B cell (primary cell): Measurements from ENCODE around the gene DDOST. TPM values are rescaled to one million over a fixed set of nuclear protein-coding genes. Genes with fewer than 3 reads are reported as not detected.

Experiments used
- ATAC-seq: fragments of 200-7000 bp; cut with Tn5 transposase; one replicate; pipeline ENCODE4 v1.10.0; 2021; ENCODE audit warnings: low read depth, mild to moderate bottlenecking, moderate number of reproducible peaks, moderate library complexity
- CTCF ChIA-PET: fragments of 350-600 bp; sonication (Branson Sonifier 250); formaldehyde crosslinking; loops from one replicate; lab custom pipeline; 2021; ENCODE audit warnings: antibody characterized with exemption, inconsistent platforms; lab: Charles Lee
- POLR2A ChIA-PET: fragments of 350-600 bp; sonication (Branson Sonifier 250); formaldehyde crosslinking; loops from one replicate; lab custom pipeline; 2021; ENCODE audit warnings: antibody characterized with exemption; lab: Charles Lee
- DNase-seq: peaks from one replicate; pipeline ENCODE4 v3.0.0; 2013
- H2AFZ ChIP-seq: 2 replicates; pipeline ENCODE4 v1.6.1; 2012; ENCODE audit warnings: mild to moderate bottlenecking, low read depth, low read length; ENCODE audit not compliant: insufficient read depth, poor library complexity, severe bottlenecking
- H3K27ac ChIP-seq, 2 donors: 1 replicate in 1 of 2; 2 replicates in 1 of 2; pipeline ENCODE4 v1.5.1; 2012 to 2013; ENCODE audit warnings: low read length in 2 of 2, mild to moderate bottlenecking in 2 of 2, moderate library complexity in 1 of 2
- H3K27me3 ChIP-seq, 4 experiments: fragments of 200-600 bp in 1 of 4; sonication (generic) in 1 of 4; replicated peaks in 1 of 4; 1 replicate in 2 of 4; 2 replicates in 2 of 4; pipeline versions ENCODE4 v1.6.1 to v1.7.0; 2013 to 2016; ENCODE audit warnings: low read length in 3 of 4, mild to moderate bottlenecking in 2 of 4, mixed read lengths in 1 of 4, moderate library complexity in 1 of 4; ENCODE audit not compliant: insufficient read depth in 4 of 4, control insufficient read depth in 3 of 4; ENCODE audit errors: control extremely low read depth in 1 of 4
- H3K36me3 ChIP-seq, 2 experiments: replicated peaks in 1 of 2; 1 replicate in 1 of 2; 2 replicates in 1 of 2; pipeline versions ENCODE4 v1.6.1 to v1.7.1; 2013; ENCODE audit warnings: low read length in 1 of 2; ENCODE audit not compliant: insufficient read depth in 2 of 2, control insufficient read depth in 1 of 2; ENCODE audit errors: control extremely low read depth in 1 of 2, extremely low read depth in 1 of 2
- H3K4me1 ChIP-seq, 2 donors: fragments of 200-600 bp in 1 of 2; sonication (generic) in 1 of 2; 1 replicate in 1 of 2; 2 replicates in 1 of 2; pipeline versions ENCODE4 v1.5.1 to v1.6.1; 2013 to 2017; ENCODE audit warnings: low read length in 2 of 2; ENCODE audit not compliant: control insufficient read depth in 2 of 2, insufficient read depth in 2 of 2
- H3K4me2 ChIP-seq: replicated peaks from 2 replicates; pipeline ENCODE3; 2012; ENCODE audit warnings: mild to moderate bottlenecking, low read depth, low read length; ENCODE audit not compliant: poor library complexity, severe bottlenecking
- H3K4me3 ChIP-seq, 5 experiments: fragments of 200-600 bp in 1 of 5; sonication (generic) in 1 of 5; 1 replicate in 3 of 5; 2 replicates in 2 of 5; pipeline versions ENCODE4 v1.5.1 to v1.7.0; 2011 to 2016; ENCODE audit warnings: low read length in 4 of 5, mild to moderate bottlenecking in 4 of 5, low read depth in 2 of 5, control low read depth in 1 of 5, moderate library complexity in 1 of 5; ENCODE audit not compliant: insufficient read depth in 1 of 5; ENCODE audit errors: control extremely low read depth in 1 of 5, extremely low read depth in 1 of 5
- H3K79me2 ChIP-seq: fragments of 200-600 bp; sonication (generic); one replicate; pipeline ENCODE4 v1.6.0; 2016; ENCODE audit warnings: low read length; ENCODE audit not compliant: control insufficient read depth, insufficient read depth
- H3K9ac ChIP-seq: fragments of 200-600 bp; sonication (generic); 2 replicates; pipeline ENCODE4 v1.6.1; 2017; ENCODE audit warnings: mild to moderate bottlenecking, low read length, moderate library complexity
- H3K9me3 ChIP-seq, 3 donors: one replicate each; pipeline versions ENCODE4 v1.6.1 to v1.7.1; 2013; ENCODE audit warnings: low read length in 2 of 3; ENCODE audit not compliant: control insufficient read depth in 2 of 3, insufficient read depth in 1 of 3; ENCODE audit errors: control extremely low read depth in 1 of 3
- H4K20me1 ChIP-seq: 2 replicates; pipeline ENCODE4 v1.6.0; 2012; ENCODE audit warnings: mild to moderate bottlenecking, low read length; ENCODE audit not compliant: insufficient read depth, control insufficient read depth, poor library complexity, severe bottlenecking
- H3K27ac Mint-ChIP-seq: one replicate; pipeline ENCODE4 v1.8.0; 2021; ENCODE audit warnings: mixed read lengths
- H3K27me3 Mint-ChIP-seq: one replicate; pipeline ENCODE4 v1.8.0; 2021; ENCODE audit warnings: mixed read lengths
- H3K4me1 Mint-ChIP-seq: one replicate; pipeline ENCODE4 v1.8.0; 2021; ENCODE audit warnings: mixed read lengths
- H3K4me3 Mint-ChIP-seq: one replicate; pipeline ENCODE4 v1.8.0; 2021; ENCODE audit warnings: mixed read lengths
- H3K9me3 Mint-ChIP-seq: one replicate; pipeline ENCODE4 v1.8.0; 2022; ENCODE audit warnings: mixed read lengths; ENCODE audit not compliant: insufficient read depth
- CTCF ChIP-seq: fragments of 200-600 bp; IDR thresholded peaks from one replicate; pipeline ENCODE4 v1.8.0; 2022; ENCODE audit warnings: antibody characterized with exemption, mild to moderate bottlenecking
- EZH2 ChIP-seq: IDR thresholded peaks from 2 replicates; pipeline ENCODE4 v1.6.1; 2012; ENCODE audit warnings: borderline replicate concordance, low read depth, mild to moderate bottlenecking, moderate library complexity, low read length; ENCODE audit not compliant: insufficient read depth, poor library complexity, severe bottlenecking
- WGBS: methylation state at CpG from one replicate; pipeline ENCODE4 v1.1.5; 2013; ENCODE audit warnings: missing lambda C conversion rate; ENCODE audit not compliant: insufficient coverage; 5-methylcytosine and 5-hydroxymethylcytosine counted together
- intact Hi-C: fragments of 100-400 bp; cut with micrococcal nuclease; formaldehyde crosslinking; loops from one replicate; pipeline ENCODE4 v1.10.0; 2022
- polyA plus RNA-seq: library from polyadenylated mRNA; depleted of rRNA; stranded (reverse); fragments of >200 nt; gene quantifications from 2 replicates; pipeline ENCODE4 v1.2.3, GENCODE V29; 2012
- total RNA-seq, 2 donors: library from RNA; stranded (reverse); fragments of 120-200 nt in 1 of 2; gene quantifications; 1 replicate in 1 of 2; 2 replicates in 1 of 2; pipeline versions ENCODE4 v1.2.3 to v1.2.4, GENCODE V29; 2013 to 2022

DDOST gene
- total and polyA plus RNA-seq, 2 donors (not counting 1 experiment from before 2014, with no cell fraction given) = 73.5 to 99.2 TPM

- H3K79me2 ChIP-seq = no peaks in the 10 kb centered on the region
- no peak overlapping the region for H3K27ac ChIP-seq
- H3K27ac Mint-ChIP-seq = no peak overlapping the region
- H3K4me2 ChIP-seq = no peak overlapping the region
- DNase-seq (no peak), ATAC-seq (no peak)
- no peak overlapping the region for H3K4me3 Mint-ChIP-seq
- H3K4me3 ChIP-seq = no peak overlapping the region
- CTCF ChIA-PET = interaction anchor here (1.0 kb wide), 1 partner anchor 12 kb away, joined by 3 read pairs; no protein-coding TSS in a partner anchor
- no peak overlapping the region for H3K9ac ChIP-seq
- H3K4me1 Mint-ChIP-seq = no peaks in the 10 kb centered on the region
- no peak overlapping the region for H2AFZ ChIP-seq
- H3K36me3 ChIP-seq = no peaks in the 10 kb centered on the region
- H3K9me3 ChIP-seq = no peaks in the 10 kb centered on the region
- H3K9me3 Mint-ChIP-seq = no peaks in the 10 kb centered on the region
- peaks cover 16% of the 10 kb centered on the region for H3K27me3 Mint-ChIP-seq
- WGBS = 91% methylated on average over 16 of the region's 21 CpGs
- no peaks in the 10 kb centered on the region for H4K20me1 ChIP-seq
- POLR2A ChIA-PET = no interaction called here
- TF ChIP-seq CTCF (no peak), EZH2 (no peak)
- intact Hi-C loops = no loop called here
- H3K27me3 ChIP-seq = peaks cover 0 to 12% (median 0%) of the 10 kb centered on the region in 4 experiments
- H3K4me1 ChIP-seq = peaks cover 5 to 11% of the 10 kb centered on the region in 2 donors
Measured at GRCh38 chr1:20685099-20685662, 24.0 kb upstream of the DDOST start.

GRCh38 chr1:20684651-20685050 lies 23.5 kb upstream of the DDOST start:
- no peak overlapping the region for H3K27ac ChIP-seq
- peaks cover 16% of the 10 kb centered on the region for H3K27me3 Mint-ChIP-seq
- no peak overlapping the region for H3K4me3 Mint-ChIP-seq
- ATAC-seq (no peak), DNase-seq (no peak)
- H3K36me3 ChIP-seq = no peaks in the 10 kb centered on the region
- peaks cover 0 to 12% (median 0%) of the 10 kb centered on the region in 4 experiments for H3K27me3 ChIP-seq
- no peak overlapping the region for H3K4me2 ChIP-seq
- H3K4me1 ChIP-seq = peaks cover 5 to 12% of the 10 kb centered on the region in 2 donors
- no peak overlapping the region for H3K4me3 ChIP-seq
- no peak overlapping the region for H3K9ac ChIP-seq
- TF ChIP-seq CTCF (no peak), EZH2 (no peak)
- H4K20me1 ChIP-seq = no peaks in the 10 kb centered on the region
- H2AFZ ChIP-seq = no peak overlapping the region
- no peaks in the 10 kb centered on the region for H3K9me3 ChIP-seq
- no peaks in the 10 kb centered on the region for H3K4me1 Mint-ChIP-seq
- 100% methylated on average over 9 of the region's 14 CpGs for WGBS
- H3K27ac Mint-ChIP-seq = no peak overlapping the region
- POLR2A ChIA-PET = no interaction called here
- CTCF ChIA-PET = interaction anchor here (1.0 kb wide), 1 partner anchor 12 kb away, joined by 3 read pairs; no protein-coding TSS in a partner anchor
- H3K79me2 ChIP-seq = no peaks in the 10 kb centered on the region
- intact Hi-C loops = no loop called here
- no peaks in the 10 kb centered on the region for H3K9me3 Mint-ChIP-seq
